Keratinocyte (primary cell): ENCODE data around the gene FKBP1B. TPM values are rescaled to one million over a fixed set of nuclear protein-coding genes. Genes with fewer than 3 reads are reported as not detected.

Experiments
- DNase-seq: peaks from one replicate; pipeline ENCODE4 v3.0.0-alpha.2; 2011; ENCODE audit warnings: low read depth, missing footprints, low spot score
- FAIRE-seq: peaks from 2 replicates; lab custom pipeline; 2011; peaks lifted over from hg19 to GRCh38; lab: Jason Lieb, UNC
- H2AFZ ChIP-seq: 2 replicates; pipeline ENCODE4 v1.6.0; 2012; ENCODE audit warnings: low read length, control low read depth, inconsistent platforms; ENCODE audit not compliant: control insufficient read depth
- H3K27ac ChIP-seq: 2 replicates; pipeline ENCODE4 v1.5.1; 2011; ENCODE audit warnings: low read length; ENCODE audit not compliant: control insufficient read depth, insufficient read depth
- H3K27me3 ChIP-seq: 3 replicates; pipeline ENCODE4 v1.6.0; 2011; ENCODE audit warnings: low read length; ENCODE audit not compliant: control insufficient read depth, insufficient read depth; ENCODE audit errors: extremely low read depth
- H3K36me3 ChIP-seq, 2 experiments: 2 replicates in 1 of 2; 3 replicates in 1 of 2; pipeline ENCODE4 v1.5.1; 2011; ENCODE audit warnings: low read length in 2 of 2, mild to moderate bottlenecking in 1 of 2; ENCODE audit not compliant: control insufficient read depth in 2 of 2, insufficient read depth in 2 of 2; ENCODE audit errors: extremely low read depth in 1 of 2
- H3K4me1 ChIP-seq: 3 replicates; pipeline ENCODE4 v1.5.1; 2011; ENCODE audit warnings: low read length; ENCODE audit not compliant: control insufficient read depth, insufficient read depth; ENCODE audit errors: extremely low read depth
- H3K4me2 ChIP-seq: 3 replicates; pipeline ENCODE4 v1.6.0; 2011; ENCODE audit warnings: low read depth, low read length; ENCODE audit not compliant: control insufficient read depth, insufficient read depth; ENCODE audit errors: extremely low read depth
- H3K4me3 ChIP-seq, 3 experiments: fragments of 200-600 bp in 1 of 3; sonication (generic) in 1 of 3; 2 replicates in 2 of 3; 3 replicates in 1 of 3; pipeline ENCODE4 v1.5.1; 2011 to 2016; ENCODE audit warnings: low read length in 3 of 3, mild to moderate bottlenecking in 3 of 3, control low read depth in 2 of 3, inconsistent platforms in 1 of 3, low read depth in 1 of 3, mixed read lengths in 1 of 3, mixed run types in 1 of 3, moderate library complexity in 1 of 3; ENCODE audit not compliant: control insufficient read depth in 2 of 3, insufficient read depth in 2 of 3; ENCODE audit errors: extremely low read depth in 1 of 3
- H3K79me2 ChIP-seq: 2 replicates; pipeline ENCODE4 v1.6.0; 2012; ENCODE audit warnings: low read length; ENCODE audit not compliant: control insufficient read depth, insufficient read depth
- H3K9ac ChIP-seq: 3 replicates; pipeline ENCODE4 v1.6.0; 2011; ENCODE audit warnings: low read length; ENCODE audit not compliant: control insufficient read depth, insufficient read depth; ENCODE audit errors: extremely low read depth
- H3K9me1 ChIP-seq: 3 replicates; pipeline ENCODE4 v1.6.0; 2011; ENCODE audit warnings: low read length; ENCODE audit not compliant: control insufficient read depth, insufficient read depth; ENCODE audit errors: extremely low read depth
- H3K9me3 ChIP-seq: 2 replicates; pipeline ENCODE4 v1.5.1; 2012; ENCODE audit warnings: low read depth, low read length; ENCODE audit not compliant: control insufficient read depth
- H4K20me1 ChIP-seq: 3 replicates; pipeline ENCODE4 v1.6.0; 2011; ENCODE audit warnings: low read length; ENCODE audit not compliant: control insufficient read depth, insufficient read depth; ENCODE audit errors: extremely low read depth
- EZH2 ChIP-seq: IDR thresholded peaks from one replicate; pipeline ENCODE4 v1.6.1; 2012; ENCODE audit warnings: inconsistent platforms, mild to moderate bottlenecking, low read length, moderate library complexity
- dilution Hi-C: fragments of 300-500 bp; cut with MboI; formaldehyde crosslinking; loops from one replicate; pipeline ENCODE4 v1.7.0; 2020; ENCODE audit warnings: low sequenced_read_pairs; ENCODE audit not compliant: extremely low pct_ligation_motif_present
- polyA plus RNA-seq, 5 experiments: library from polyadenylated mRNA; depleted of rRNA in 3 of 5; stranded (reverse) in 3 of 5; stranded (forward) in 1 of 5; unstranded in 1 of 5; fragments of >200 nt; gene quantifications; 1 replicate in 1 of 5; 2 replicates in 3 of 5; 3 replicates in 1 of 5; pipeline versions ENCODE4 v1.2.1 to v1.2.3, GENCODE V29; 2011 to 2012; ENCODE audit warnings: missing spikeins in 2 of 5, low read depth in 1 of 5, low replicate concordance in 1 of 5
- TF ChIP-seq, protein P1 (sequence below), 3 experiments: IDR thresholded peaks in 1 of 3; conservative IDR thresholded peaks in 1 of 3; optimal IDR thresholded peaks in 1 of 3; 2 replicates in 2 of 3; 3 replicates in 1 of 3; pipeline versions ENCODE3 to v1.5.1; 2011; ENCODE audit warnings: low read length in 3 of 3, mild to moderate bottlenecking in 3 of 3, moderate library complexity in 2 of 3, control low read depth in 1 of 3, inconsistent platforms in 1 of 3; ENCODE audit not compliant: insufficient read depth in 2 of 3; ENCODE audit errors: extremely low read depth in 1 of 3

The FKBP1B gene
- polyA plus RNA-seq, 1 donor (not counting 4 experiments of a cell fraction or from before 2014, with no cell fraction given): 24.5 TPM

DNA sequence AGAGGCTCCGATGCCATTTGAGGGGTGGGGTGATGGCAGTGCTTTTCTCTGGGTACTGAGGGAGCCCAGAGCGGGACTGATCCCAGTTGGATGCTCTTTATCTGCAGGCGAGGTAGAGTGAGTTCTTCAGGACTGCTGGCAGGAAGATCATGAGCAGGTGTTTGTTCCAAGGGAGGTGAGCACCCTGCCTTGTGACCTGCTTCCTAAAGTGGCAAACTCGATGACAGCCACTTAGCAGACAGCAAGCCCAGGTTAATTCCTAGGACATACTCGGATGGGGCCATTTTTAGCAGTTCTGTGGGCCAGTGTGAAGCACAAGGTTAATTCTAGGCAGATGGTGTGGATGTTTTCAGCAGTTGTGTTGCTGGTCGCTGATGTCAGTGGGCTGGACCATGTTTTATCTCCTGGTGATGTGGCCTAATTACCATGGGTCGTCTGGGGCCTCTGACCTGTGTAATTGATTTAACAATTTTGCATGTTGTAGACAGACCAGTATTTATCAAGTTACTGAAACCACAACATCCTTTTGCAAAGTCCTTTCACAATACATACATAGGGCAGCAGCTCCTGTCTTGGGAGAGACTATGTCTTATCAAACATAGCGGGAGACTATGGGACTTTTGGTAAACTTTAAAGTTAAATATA, 4.9 kb downstream of the FKBP1B start:
- H2AFZ ChIP-seq: no peak overlapping the region
- TF ChIP-seq EZH2: no peak
- TF ChIP-seq, protein P1, sequence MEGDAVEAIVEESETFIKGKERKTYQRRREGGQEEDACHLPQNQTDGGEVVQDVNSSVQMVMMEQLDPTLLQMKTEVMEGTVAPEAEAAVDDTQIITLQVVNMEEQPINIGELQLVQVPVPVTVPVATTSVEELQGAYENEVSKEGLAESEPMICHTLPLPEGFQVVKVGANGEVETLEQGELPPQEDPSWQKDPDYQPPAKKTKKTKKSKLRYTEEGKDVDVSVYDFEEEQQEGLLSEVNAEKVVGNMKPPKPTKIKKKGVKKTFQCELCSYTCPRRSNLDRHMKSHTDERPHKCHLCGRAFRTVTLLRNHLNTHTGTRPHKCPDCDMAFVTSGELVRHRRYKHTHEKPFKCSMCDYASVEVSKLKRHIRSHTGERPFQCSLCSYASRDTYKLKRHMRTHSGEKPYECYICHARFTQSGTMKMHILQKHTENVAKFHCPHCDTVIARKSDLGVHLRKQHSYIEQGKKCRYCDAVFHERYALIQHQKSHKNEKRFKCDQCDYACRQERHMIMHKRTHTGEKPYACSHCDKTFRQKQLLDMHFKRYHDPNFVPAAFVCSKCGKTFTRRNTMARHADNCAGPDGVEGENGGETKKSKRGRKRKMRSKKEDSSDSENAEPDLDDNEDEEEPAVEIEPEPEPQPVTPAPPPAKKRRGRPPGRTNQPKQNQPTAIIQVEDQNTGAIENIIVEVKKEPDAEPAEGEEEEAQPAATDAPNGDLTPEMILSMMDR (optimal IDR thresholded peaks at IDR 0.05 in 1 of 3, IDR thresholded peaks at IDR 0.05 in 1 of 3, conservative IDR thresholded peaks at IDR 0.05 in 1 of 3; ENCODE audit: extremely low read depth in 1 of 3, insufficient read depth in 2 of 3, low read length in 3 of 3): no peak
- no peaks in the 10 kb centered on the region for H3K9me3 ChIP-seq
- no peaks in the 10 kb centered on the region for H3K27me3 ChIP-seq
- peaks cover 0 to 1% of the 10 kb centered on the region in 2 experiments for H3K36me3 ChIP-seq
- no peak for FAIRE-seq
- H3K4me1 ChIP-seq: no peaks in the 10 kb centered on the region
- H3K4me2 ChIP-seq: no peak overlapping the region
- H3K4me3 ChIP-seq: no peak overlapping the region
- H3K79me2 ChIP-seq: no peaks in the 10 kb centered on the region
- DNase-seq: no peak
- no peaks in the 10 kb centered on the region for H3K9me1 ChIP-seq
- no peak overlapping the region for H3K27ac ChIP-seq
- no peak overlapping the region for H3K9ac ChIP-seq
- no peaks in the 10 kb centered on the region for H4K20me1 ChIP-seq
- dilution Hi-C loops: no loop called here

DNA sequence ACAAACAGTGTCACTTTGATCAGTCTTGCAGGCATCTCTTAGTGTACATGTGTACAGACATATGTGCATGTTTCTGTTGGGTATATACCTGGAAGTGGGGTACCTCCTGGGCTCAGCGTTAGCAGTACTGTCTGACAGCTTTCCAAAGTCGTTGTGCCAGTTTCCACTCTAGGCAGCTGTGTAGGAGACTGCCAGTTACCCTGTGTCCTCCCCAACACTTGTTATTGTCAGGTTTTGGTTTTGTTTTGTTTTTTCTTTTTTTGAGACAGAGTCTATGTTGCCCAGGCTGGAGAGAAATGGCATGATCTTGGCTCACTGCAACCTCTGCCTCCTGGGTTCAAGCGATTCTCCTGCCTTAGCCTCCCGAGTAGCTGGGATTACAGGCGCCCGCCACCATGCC, 6.2 kb downstream of the FKBP1B start:
- DNase-seq: no peak
- dilution Hi-C loops: no loop called here
- Histone ChIP-seq H3K79me2 (no peaks in the 10 kb centered on the region), H3K4me1 (no peaks in the 10 kb centered on the region), H3K27me3 (no peaks in the 10 kb centered on the region), H3K4me2 (no peak overlapping the region), H3K9me3 (no peaks in the 10 kb centered on the region), H3K36me3 (peaks cover 0 to 1% of the 10 kb centered on the region in 2 experiments), H3K9ac (no peak overlapping the region), H3K27ac (no peak overlapping the region), H2AFZ (no peak overlapping the region), H3K9me1 (no peaks in the 10 kb centered on the region), H3K4me3 (no peak overlapping the region), H4K20me1 (no peaks in the 10 kb centered on the region)
- TF ChIP-seq EZH2: no peak
- TF ChIP-seq, protein P1 (optimal IDR thresholded peaks at IDR 0.05 in 1 of 3, IDR thresholded peaks at IDR 0.05 in 1 of 3, conservative IDR thresholded peaks at IDR 0.05 in 1 of 3; ENCODE audit: extremely low read depth in 1 of 3, insufficient read depth in 2 of 3, low read length in 3 of 3): no peak
- no peak for FAIRE-seq
